Activated CD4-positive, CD25-positive, alpha-beta regulatory T cell treated with anti-CD3 and anti-CD28 coated beads, Interleukin-2, amount 50 U/mL, for 24 hours (primary cell): ENCODE results near the gene TPD52L1.
A peak's percentile ranks its signal among the peaks of the same experiment; 100 is the strongest.
"Not testable (repeated sequence)": the region's sequence is repeated elsewhere in the genome, so short reads cannot be mapped to it uniquely, and the experiment has no call there.

ENCODE experiments used
- ATAC-seq, 2 donors: fragments of 150-1000 bp; cut with Tn5 transposase; one replicate each; pipeline ENCODE4 v1.10.0; 2021; ENCODE audit warnings: mild to moderate bottlenecking in 1 of 2, moderate library complexity in 1 of 2

Gene TPD52L1

GRCh38 chr6:125280370-125281035 lies 126.9 kb downstream of the TPD52L1 start:
- not testable (repeated sequence) for ATAC-seq

DNA sequence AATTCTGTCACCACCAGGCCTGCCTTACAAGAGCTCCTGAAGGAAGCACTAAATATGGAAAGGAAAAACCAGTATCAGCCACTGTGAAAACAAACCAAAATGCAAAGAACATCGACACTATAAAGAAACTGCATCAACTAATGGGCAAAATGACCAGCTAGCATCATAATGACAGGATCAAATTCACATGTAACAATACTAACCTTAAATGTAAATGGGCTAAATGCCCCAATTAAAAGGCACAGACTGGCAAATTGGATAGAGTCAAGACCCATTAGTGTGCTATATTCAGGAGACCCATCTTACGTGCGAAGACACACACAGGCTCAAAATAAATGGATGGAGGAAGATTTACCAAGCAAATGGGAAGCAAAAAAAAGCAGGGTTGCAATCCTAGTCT lies 128.9 kb downstream of the TPD52L1 start:
- ATAC-seq: not testable (repeated sequence)

DNA sequence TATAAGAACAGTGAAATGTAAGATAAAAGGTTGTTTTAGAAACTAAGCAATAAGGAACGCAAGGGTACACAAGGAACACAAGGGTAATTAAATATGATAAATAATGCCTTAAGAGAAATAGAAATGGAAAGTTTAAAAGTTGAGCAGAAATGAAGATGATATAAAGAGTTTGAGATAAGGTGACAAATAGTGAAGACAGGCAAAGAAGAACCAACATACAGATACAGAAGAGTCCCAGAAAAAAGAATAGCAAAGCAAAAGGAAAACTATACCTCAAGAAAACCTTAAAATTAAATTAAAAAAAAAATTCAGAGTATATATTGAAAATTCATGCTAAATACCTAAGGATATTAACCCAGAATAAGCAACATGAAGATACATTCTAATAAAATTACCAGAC lies 131.8 kb downstream of the TPD52L1 start:
- ATAC-seq: no peak

DNA sequence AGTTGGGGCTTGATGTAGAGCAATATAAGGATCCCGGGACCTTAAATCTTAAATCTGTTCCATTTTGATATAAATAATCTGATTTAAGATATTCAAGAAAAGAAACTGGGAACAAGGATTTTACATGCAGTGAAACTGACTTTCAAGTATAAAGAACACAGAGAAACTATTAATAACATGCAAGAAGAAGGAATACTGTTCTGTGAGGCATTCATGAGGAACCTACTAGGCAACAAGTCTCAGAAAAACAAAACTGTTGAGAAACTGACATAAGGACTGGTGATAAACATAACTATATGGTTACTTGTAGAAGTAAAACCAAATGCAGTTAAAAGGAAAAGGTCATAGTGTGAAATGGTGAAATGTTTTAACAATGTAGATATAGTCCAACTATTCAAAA lies 132.4 kb downstream of the TPD52L1 start:
- no peak for ATAC-seq

DNA sequence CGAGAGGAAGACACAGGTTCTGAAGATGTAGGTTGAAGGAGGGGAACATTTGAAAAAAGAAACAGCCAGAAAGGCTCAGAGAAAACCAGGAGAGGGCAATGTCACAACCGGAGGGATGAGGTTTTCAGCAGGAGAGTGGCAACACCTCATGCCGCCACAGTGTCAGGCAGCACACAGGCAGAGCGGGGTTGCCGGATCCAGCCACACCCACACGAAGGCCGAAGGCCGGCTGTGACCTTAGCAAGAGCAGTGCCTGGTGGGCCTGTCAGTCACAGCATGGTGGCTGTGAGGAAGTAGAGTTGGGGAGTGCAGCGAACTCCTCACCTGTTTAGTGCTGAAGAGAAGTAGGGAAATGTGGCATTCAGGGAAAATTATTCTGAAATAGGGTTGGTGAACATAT lies 134.1 kb downstream of the TPD52L1 start:
- ATAC-seq: no peak

- no peak for ATAC-seq
Measured at GRCh38 chr6:125293587-125293986, 140.0 kb downstream of the TPD52L1 start.

DNA sequence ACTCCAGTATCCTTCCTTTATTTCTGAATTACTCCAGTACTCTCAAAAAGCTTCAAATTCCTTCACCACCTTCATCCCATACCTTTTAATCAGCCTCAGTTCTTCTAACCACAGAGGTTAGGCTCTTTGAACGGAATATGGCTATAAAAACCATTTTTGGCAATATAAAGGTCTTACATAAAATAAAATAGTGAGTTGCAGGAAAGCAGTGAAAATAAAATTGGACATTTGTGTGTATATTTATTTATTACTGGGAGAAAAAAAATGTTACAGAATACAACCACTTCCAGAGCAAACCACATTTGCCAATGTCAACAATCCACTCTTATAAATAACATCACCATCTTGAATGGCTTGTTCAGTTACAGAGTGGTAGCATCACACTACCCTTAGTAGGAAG lies 140.5 kb downstream of the TPD52L1 start:
- no peak for ATAC-seq

GRCh38 chr6:125294925-125295324 lies 141.4 kb downstream of the TPD52L1 start:
- no peak for ATAC-seq

- no peak for ATAC-seq
Measured at GRCh38 chr6:125296471-125296870, 142.9 kb downstream of the TPD52L1 start.

- peak; percentile 60 to 69 for ATAC-seq
Measured at GRCh38 chr6:125299257-125299656, 145.7 kb downstream of the TPD52L1 start.

- no peak for ATAC-seq
Measured at GRCh38 chr6:125300992-125301434, 147.4 kb downstream of the TPD52L1 start.

DNA sequence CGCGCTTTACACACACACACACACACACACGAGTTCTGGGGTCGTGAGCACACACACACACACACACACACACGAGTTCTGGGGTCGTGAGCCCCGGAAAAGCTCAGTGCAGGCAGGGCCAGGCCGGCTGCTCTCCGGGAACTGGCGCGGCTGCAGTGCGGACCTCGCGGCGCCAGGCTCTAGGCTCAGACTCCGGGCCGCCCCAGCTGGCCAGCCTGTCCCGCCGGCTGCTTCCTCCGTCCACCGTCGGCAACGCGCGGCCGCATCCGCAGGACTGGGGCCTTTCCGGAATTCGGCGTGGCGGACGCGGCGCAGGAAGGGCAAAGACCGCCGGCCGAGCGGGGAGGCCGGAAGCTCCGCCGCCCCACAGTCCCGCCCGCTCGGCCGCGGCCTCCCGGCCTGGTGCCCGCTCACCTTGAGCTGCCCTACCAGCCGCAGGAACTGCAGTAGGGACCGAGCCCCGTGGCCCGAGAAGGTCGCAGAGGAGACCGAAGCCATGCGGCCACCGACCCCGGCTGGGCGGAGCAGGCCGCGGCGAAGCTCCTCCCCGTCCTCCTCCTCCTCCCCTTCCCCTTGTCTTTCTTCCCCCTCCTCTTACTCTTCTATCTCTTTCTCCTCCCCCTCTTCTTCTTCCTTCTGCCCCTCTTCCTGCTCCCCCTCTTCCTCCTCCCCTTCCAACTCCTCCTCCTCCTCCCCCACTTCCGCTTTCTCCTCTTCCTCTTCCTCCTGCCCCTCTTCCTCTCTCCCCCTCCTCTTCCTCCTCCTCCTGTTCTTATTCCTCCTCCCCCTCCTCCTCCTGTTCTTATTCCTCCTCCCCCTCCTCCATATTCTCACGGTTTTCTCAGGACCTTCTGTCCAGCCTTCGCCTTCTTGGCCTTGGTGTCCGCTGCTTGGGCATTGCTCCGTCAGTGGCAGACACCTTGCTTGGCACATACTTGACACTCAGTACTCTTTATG lies 148.1 kb downstream of the TPD52L1 start, which contains the start of gene HDDC2:
TSS of gene HDDC2 (minus strand) at position 533 of the 957 bp plus-strand sequence. CDS start at position 498, 35 bp downstream.
- ATAC-seq: peak; percentile 55 to 59

DNA sequence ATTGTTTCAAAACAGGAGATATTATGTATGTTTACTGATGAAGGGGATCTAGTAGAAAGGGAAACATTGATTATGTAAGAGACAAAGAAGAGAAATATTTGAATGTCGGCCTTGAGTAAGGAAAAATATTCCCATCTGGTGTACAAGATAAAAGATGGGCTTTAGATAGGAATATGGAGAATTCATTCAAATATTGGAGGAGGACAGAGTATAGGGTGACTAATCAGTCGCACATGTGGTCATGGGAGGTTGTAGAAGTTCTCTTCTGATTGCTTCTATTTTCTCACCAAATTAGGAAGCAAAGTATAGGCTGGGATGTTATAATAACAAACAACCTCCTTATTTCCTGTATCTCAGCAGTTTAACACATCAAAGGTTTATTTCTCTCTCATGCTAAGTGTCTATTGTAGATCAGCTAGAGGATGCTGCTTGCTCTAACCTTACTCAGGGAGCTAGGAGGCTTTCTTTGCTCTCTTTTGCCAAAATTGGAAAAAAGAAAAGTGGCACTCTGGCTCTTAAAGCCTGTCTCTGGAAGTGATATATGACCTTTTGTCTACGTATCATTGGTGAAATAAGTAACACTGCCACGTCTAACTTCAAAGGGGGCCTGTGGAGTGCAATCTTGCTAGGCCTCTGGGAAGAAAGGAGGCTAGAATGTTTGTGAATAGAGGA lies 149.4 kb downstream of the TPD52L1 start:
- ATAC-seq: no peak

DNA sequence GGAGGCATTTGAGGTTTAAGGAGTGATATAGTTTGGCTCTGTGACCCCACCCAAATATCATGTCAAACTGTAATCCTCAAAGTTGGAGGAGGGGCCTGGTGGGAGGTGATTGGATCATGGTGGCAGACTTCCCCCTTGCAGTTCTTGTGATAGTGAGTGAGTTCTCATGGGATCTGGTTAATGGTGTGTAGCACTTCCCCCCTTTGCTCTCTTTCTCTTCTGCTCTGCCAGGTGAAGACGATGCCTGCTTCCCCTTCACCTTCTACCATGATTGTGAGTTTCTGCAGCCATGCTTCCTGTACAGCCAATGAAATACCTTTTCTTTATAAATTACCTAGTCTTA lies 149.9 kb downstream of the TPD52L1 start:
- ATAC-seq: no peak

- ATAC-seq: no peak
Measured at GRCh38 chr6:125304970-125305660, 151.5 kb downstream of the TPD52L1 start.

GRCh38 chr6:125306756-125307149 lies 153.2 kb downstream of the TPD52L1 start:
- no peak for ATAC-seq

GRCh38 chr6:125307150-125307838 lies 153.7 kb downstream of the TPD52L1 start:
- no peak for ATAC-seq

- no peak for ATAC-seq
Measured at GRCh38 chr6:125307964-125308615, 154.5 kb downstream of the TPD52L1 start.

- ATAC-seq: peak; percentile 65 to 81
Measured at GRCh38 chr6:125310994-125311649, 157.5 kb downstream of the TPD52L1 start.

DNA sequence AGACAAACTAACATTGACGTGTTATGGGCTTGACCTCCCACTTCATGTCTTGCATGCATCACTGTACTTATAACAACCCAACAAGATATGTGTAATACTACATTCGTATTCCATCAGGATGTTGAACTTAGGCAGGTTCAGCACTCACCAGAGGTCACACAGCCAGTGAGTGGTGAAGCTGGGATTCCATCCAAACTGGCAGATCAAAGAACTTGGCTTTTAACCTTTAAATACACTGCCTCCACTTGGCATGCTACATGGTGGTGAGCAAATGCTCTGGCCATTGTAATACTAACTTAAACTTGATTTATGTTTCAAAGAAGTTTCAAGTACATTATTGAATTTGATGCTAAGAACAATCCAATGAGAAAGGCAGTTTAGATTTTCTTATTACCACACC lies 158.9 kb downstream of the TPD52L1 start:
- no peak for ATAC-seq

GRCh38 chr6:125312950-125313349 lies 159.4 kb downstream of the TPD52L1 start:
- no peak for ATAC-seq
